ENCODE measurements around the gene PKD1.

PKD1 gene

GRCh38 chr16:2163211-2163881, 27.6 kb upstream of the PKD1 start:
- DNase-seq = no peak
- no peak overlapping the region for H3K27ac ChIP-seq
- H3K9me3 ChIP-seq = no peaks in the 10 kb centered on the region
- intact Hi-C loops (cut with DNase I; ENCODE audit: low total_unique reads) = no loop called here
- H3K4me1 ChIP-seq = peaks cover 0 to 54% (median 19%) of the 10 kb centered on the region in 4 donors
- peaks cover 13 to 32% (median 23%) of the 10 kb centered on the region in 3 donors for H3K36me3 ChIP-seq
- no peak overlapping the region for H3K4me3 ChIP-seq
- no peak for TF ChIP-seq CTCF (IDR thresholded peaks at IDR 0.05)
- H3K27me3 ChIP-seq = no peaks in the 10 kb centered on the region

GRCh38 chr16:2162676-2163118, 27.0 kb upstream of the PKD1 start:
- Histone ChIP-seq H3K9me3 (no peaks in the 10 kb centered on the region), H3K27me3 (no peaks in the 10 kb centered on the region), H3K27ac (no peak overlapping the region), H3K36me3 (peaks cover 7 to 26% (median 16%) of the 10 kb centered on the region in 3 donors), H3K4me1 (peaks cover 0 to 60% (median 24%) of the 10 kb centered on the region in 4 donors), H3K4me3 (no peak overlapping the region)
- no peak for TF ChIP-seq CTCF (IDR thresholded peaks at IDR 0.05)
- no peak for DNase-seq
- intact Hi-C loops (cut with DNase I; ENCODE audit: low total_unique reads) = no loop called here

- no peak overlapping the region for H3K4me3 ChIP-seq
- intact Hi-C loops (cut with DNase I; ENCODE audit: low total_unique reads) = no loop called here
- H3K27me3 ChIP-seq = no peaks in the 10 kb centered on the region
- peaks cover 0 to 68% (median 32%) of the 10 kb centered on the region in 4 donors for H3K4me1 ChIP-seq
- TF ChIP-seq CTCF (IDR thresholded peaks at IDR 0.05) = no peak
- H3K9me3 ChIP-seq = no peaks in the 10 kb centered on the region
- peaks cover 7 to 18% (median 9%) of the 10 kb centered on the region in 3 donors for H3K36me3 ChIP-seq
- no peak for DNase-seq
- no peak overlapping the region for H3K27ac ChIP-seq
Measured at GRCh38 chr16:2161911-2162310, 26.2 kb upstream of the PKD1 start.

GRCh38 chr16:2160915-2161551, 25.3 kb upstream of the PKD1 start:
- DNase-seq = peak in 1 of 2 donors; percentile 55
- Histone ChIP-seq H3K4me1 (peaks cover 0 to 77% (median 41%) of the 10 kb centered on the region in 4 donors), H3K27me3 (no peaks in the 10 kb centered on the region), H3K27ac (no peak overlapping the region), H3K4me3 (no peak overlapping the region), H3K36me3 (peaks cover 0 to 9% (median 4%) of the 10 kb centered on the region in 3 donors), H3K9me3 (no peaks in the 10 kb centered on the region)
- TF ChIP-seq CTCF (IDR thresholded peaks at IDR 0.05) = no peak
- intact Hi-C loops (cut with DNase I; ENCODE audit: low total_unique reads) = no loop called here

GRCh38 chr16:2159175-2159838, 23.6 kb upstream of the PKD1 start:
- H3K9me3 ChIP-seq = no peaks in the 10 kb centered on the region
- peak; percentile 43 to 80 for DNase-seq
- peak overlapping the region; percentile 25 to 36 for H3K4me3 ChIP-seq
- H3K4me1 ChIP-seq = peaks cover 0 to 86% (median 46%) of the 10 kb centered on the region in 4 donors
- TF ChIP-seq CTCF (IDR thresholded peaks at IDR 0.05) = no peak
- H3K27me3 ChIP-seq = no peaks in the 10 kb centered on the region
- peak overlapping the region; percentile 52 to 84 for H3K27ac ChIP-seq
- H3K36me3 ChIP-seq = peaks cover 0 to 4% (median 0%) of the 10 kb centered on the region in 3 donors
- intact Hi-C loops (cut with DNase I; ENCODE audit: low total_unique reads) = no loop called here
